HepG2 (cell line): Measurements from ENCODE around the gene NOTUM. TPM values are rescaled to one million over a fixed set of nuclear protein-coding genes. Genes with fewer than 3 reads are reported as not detected.

Source experiments
- CREBL2 ChIP-seq: sonication (generic); formaldehyde crosslinking; IDR thresholded peaks from 2 replicates; pipeline ENCODE4 v1.8.1; 2023; ENCODE audit warnings: missing genetic modification reagents, mild to moderate bottlenecking, borderline replicate concordance
- MLX ChIP-seq: IDR thresholded peaks from 2 replicates; pipeline ENCODE4 v1.6.1; 2016
- MXD1 ChIP-seq: sonication (generic); formaldehyde crosslinking; IDR thresholded peaks from 2 replicates; pipeline ENCODE4 v1.4.0; 2020; ENCODE audit warnings: mild to moderate bottlenecking, missing genetic modification reagents
- NCOR1 ChIP-seq: fragments of 200-600 bp; sonication (generic); IDR thresholded peaks from 2 replicates; pipeline ENCODE4 v1.7.0; 2017; ENCODE audit warnings: antibody characterized with exemption, low read length, borderline replicate concordance
- RXRB ChIP-seq: IDR thresholded peaks from 2 replicates; pipeline ENCODE4 v1.6.1; 2016; ENCODE audit warnings: borderline replicate concordance, missing genetic modification reagents, missing compliant biosample characterization
- SP1 ChIP-seq, 2 experiments: fragments of 450-650 bp in 1 of 2; sonication (generic) in 1 of 2; formaldehyde crosslinking in 1 of 2; IDR thresholded peaks; 2 replicates each; pipeline versions ENCODE4 v1.4.0 to v1.6.1; 2016 to 2020; ENCODE audit warnings: missing genetic modification reagents in 1 of 2
- SSRP1 ChIP-seq: IDR thresholded peaks from 2 replicates; pipeline ENCODE4 v1.6.1; 2016; ENCODE audit warnings: control low read depth
- ZNF230 ChIP-seq: sonication (generic); formaldehyde crosslinking; IDR thresholded peaks from 2 replicates; pipeline ENCODE4 v1.4.0; 2020; ENCODE audit warnings: mild to moderate bottlenecking, missing genetic modification reagents
- ZNF253 ChIP-seq: sonication (generic); formaldehyde crosslinking; IDR thresholded peaks from 2 replicates; pipeline ENCODE4 v1.8.0; 2022; ENCODE audit warnings: mild to moderate bottlenecking, missing genetic modification reagents, borderline replicate concordance
- ZNF451 ChIP-seq: sonication (generic); formaldehyde crosslinking; IDR thresholded peaks from 2 replicates; pipeline ENCODE4 v1.5.0; 2020; ENCODE audit warnings: mild to moderate bottlenecking, missing genetic modification reagents
- polyA plus RNA-seq, 8 experiments: library from polyadenylated mRNA; depleted of rRNA in 3 of 8; stranded (reverse) in 7 of 8; unstranded in 1 of 8; fragments of >200 nt; fragmentation: Illumina TruSeq in 4 of 8; extraction: Trizol in 4 of 8; gene quantifications; 2 replicates each; pipeline versions ENCODE4 v1.2.1 to v1.2.3, GENCODE V29; 2011 to 2016; ENCODE audit warnings: low read depth in 4 of 8, missing spikeins in 1 of 8, mixed read lengths in 1 of 8; ENCODE audit not compliant: insufficient read depth in 1 of 8
- total RNA-seq, 5 experiments: library from RNA; depleted of rRNA; stranded (reverse); fragments of >200 nt; fragmentation: Illumina TruSeq; extraction: Trizol; gene quantifications; 2 replicates each; pipeline ENCODE4 v1.2.3, GENCODE V29; 2016; ENCODE audit warnings: low read depth in 1 of 5

NOTUM gene
- total and polyA plus RNA-seq, 2 of the 13 experiments (the other 11 are each of a cell fraction or from before 2014, with no cell fraction given): 150 to 160 TPM

- TF ChIP-seq MLX (CRISPR knock-in tag) (no peak), RXRB (CRISPR knock-in tag) (0 out of 2 replicates have a peak, but pooled peaks have one; percentile 16), SSRP1 (CRISPR knock-in tag) (0 out of 2 replicates have a peak, but pooled peaks have one; percentile 30), CREBL2 (CRISPR knock-in tag) (0 out of 2 replicates have a peak, but pooled peaks have one; percentile 47), MXD1 (peak; percentile 39; the same call in 1 of the 2 replicates), NCOR1 (no peak), ZNF230 (CRISPR knock-in tag) (no peak), ZNF451 (CRISPR knock-in tag) (0 out of 2 replicates have a peak, but pooled peaks have one; percentile 66), SP1 (IDR thresholded peaks at IDR 0.05) (no peak), SP1 (CRISPR knock-in tag; IDR thresholded peaks at IDR 0.05) (peak; percentile 19; the same call in 1 of the 2 replicates), ZNF253 (CRISPR knock-in tag) (peak; percentile 67; the same call in 1 of the 2 replicates)
These were observed 8.1 kb upstream of the NOTUM start (continued) for GRCh38 chr17:81968850-81969812.
